Hippocampal formation (tissue), 2 donors: Measurements from ENCODE around the gene YEATS4.

Experiments used
- DNase-seq, 2 donors: peaks; one replicate each; lab custom pipeline; 2025; lab: John Stamatoyannopoulos, UW

The YEATS4 gene

DNA sequence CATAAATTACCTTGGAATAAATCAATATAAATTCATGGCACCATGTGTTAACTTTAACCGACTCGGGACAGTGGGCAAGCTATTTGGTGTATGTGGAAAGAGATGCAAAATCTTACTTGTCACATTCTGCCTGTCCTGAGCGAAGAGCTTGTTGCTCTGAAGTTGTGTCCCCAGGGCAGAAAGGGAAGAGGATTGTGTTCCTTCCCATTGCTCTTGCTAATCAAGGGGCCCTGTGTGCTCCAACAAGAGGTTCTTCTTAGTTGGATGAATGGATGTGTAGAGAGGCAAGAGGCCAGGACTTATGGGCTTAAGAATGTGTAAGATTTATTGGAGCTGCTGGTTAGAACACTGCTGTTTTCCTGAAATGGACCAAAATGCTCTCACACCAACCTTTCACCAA is 74.1 kb downstream of the YEATS4 start:
- DNase-seq: no peak

DNA sequence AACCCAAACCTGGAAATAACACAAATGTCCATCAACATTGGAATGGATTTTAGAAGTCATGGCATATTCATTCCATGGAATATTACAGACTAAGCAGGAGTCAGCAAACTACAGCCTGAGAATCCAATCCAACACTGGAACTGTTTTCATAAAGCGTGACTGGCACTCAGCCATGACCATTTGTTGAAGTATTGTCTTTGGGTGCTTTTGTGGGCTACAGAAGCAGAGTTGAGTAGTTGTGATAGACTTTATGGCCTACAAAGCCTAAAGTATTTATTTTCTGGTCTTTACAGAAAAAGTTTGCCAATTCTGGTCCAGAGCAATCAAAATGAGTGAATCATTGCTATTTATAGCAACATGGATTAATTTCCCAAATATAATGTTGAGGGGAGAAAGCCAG is 76.1 kb downstream of the YEATS4 start:
- no peak for DNase-seq

DNA sequence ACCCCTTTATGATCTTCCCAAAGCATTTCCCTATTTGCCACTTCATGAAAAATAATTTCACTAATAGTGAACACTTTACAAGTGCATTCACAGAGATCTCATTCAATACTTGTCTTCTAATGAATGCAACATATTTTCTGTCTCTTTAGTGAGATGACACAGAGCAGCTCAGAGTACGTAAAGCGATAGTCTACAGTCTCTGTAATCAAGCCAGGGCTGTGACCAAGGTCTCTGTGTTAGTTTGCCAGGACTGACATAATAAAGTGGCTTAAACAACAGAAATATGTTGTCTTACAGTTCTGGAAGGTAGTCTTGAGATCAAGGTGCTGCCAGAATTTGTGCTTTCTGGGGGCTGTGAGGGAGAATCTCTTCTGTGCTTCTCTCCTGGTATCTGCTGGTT is 77.5 kb downstream of the YEATS4 start:
- no peak for DNase-seq

DNA sequence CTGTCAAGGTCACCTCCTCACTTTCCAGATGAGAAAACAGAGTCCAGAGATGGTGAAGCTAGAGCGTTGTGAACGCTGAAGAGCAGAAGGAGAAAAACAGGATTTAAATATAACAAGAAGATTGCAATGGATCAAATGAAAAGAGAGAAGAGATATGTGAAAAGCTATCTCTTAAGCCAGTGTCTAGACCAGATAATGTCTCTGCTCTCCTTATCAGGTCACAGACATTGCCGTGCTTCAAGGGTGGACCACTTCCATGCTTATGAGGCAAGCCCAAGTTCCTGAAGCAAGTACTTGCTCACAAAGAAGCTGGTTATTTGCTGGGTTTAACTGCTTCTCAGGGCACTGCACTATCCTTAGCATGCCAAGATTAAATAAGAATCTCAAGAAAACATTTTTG is 79.0 kb downstream of the YEATS4 start:
- DNase-seq: no peak

DNA sequence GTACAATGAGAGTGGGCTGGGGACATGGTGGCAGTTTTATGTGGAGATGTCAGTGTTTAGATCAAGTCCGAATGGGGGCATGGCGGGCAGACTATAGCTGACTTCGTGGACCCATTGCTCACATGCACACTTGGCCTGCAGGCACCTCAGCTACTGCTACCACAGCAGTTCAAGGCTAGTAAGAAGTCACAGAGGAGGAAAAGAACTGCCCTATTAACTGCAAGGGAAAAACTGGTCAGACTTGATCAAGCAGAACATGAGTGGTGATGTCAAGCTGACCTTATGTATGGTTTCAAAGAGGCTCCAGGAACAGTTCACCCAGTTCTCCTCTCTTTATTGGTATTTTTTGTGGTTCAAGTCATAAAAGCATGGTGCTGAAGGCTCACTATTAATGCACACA is 80.5 kb downstream of the YEATS4 start:
- DNase-seq: no peak
